Mucosa of descending colon (tissue), 3 donors: ENCODE data around the gene UGT1A1. TPM values are rescaled to one million over a fixed set of nuclear protein-coding genes. Genes with fewer than 3 reads are reported as not detected.

ENCODE experiments used
- ATAC-seq: fragments of 200-7000 bp; cut with Tn5 transposase; one replicate; pipeline ENCODE4 v1.9.1; 2020; ENCODE audit warnings: mild to moderate bottlenecking, moderate library complexity
- DNase-seq, 3 donors: peaks; one replicate each; pipeline ENCODE4 v3.0.0-alpha.2; 2020
- H3K36me3 ChIP-seq: fragments of 200-600 bp; one replicate; pipeline ENCODE4 v1.8.0; 2021; ENCODE audit warnings: low read depth, mild to moderate bottlenecking
- H3K4me1 ChIP-seq: fragments of 200-600 bp; one replicate; pipeline ENCODE4 v1.8.0; 2021; ENCODE audit warnings: low read depth, mild to moderate bottlenecking
- H3K4me3 ChIP-seq: fragments of 200-600 bp; one replicate; pipeline ENCODE4 v1.8.0; 2021; ENCODE audit warnings: mild to moderate bottlenecking
- H3K9me3 ChIP-seq: fragments of 200-600 bp; one replicate; pipeline ENCODE4 v1.8.0; 2021; ENCODE audit warnings: mild to moderate bottlenecking
- CTCF ChIP-seq: fragments of 200-600 bp; IDR thresholded peaks from one replicate; pipeline ENCODE4 v1.8.0; 2022; ENCODE audit warnings: antibody characterized with exemption, mild to moderate bottlenecking
- intact Hi-C, 2 donors: fragments of 100-400 bp; cut with DNase I in 1 of 2; cut with micrococcal nuclease in 1 of 2; formaldehyde crosslinking; loops; one replicate each; pipeline versions ENCODE4 v1.11.0 to v1.11.1; 2022; cut with DNase I, micrococcal nuclease
- total RNA-seq, 3 donors: library from RNA; stranded (reverse); fragmentation: NEBNext Ultra II Directional in 2 of 3; extraction: Animal tissue kit (Norgen Biotek cat#: 25700) in 2 of 3; gene quantifications; one replicate each; pipeline versions ENCODE4 v1.2.1 to v1.2.4, GENCODE V29; 2021 to 2023
- donor health status: DM: no; HTN: no; CAD: no; lungs with moderate emphysema.
- donor health status: DM: no; HTN: no; CAD: no.
- donor health status: DM: no; HTN: yes; CAD: no.

UGT1A1 gene
- total RNA-seq, 3 donors from 2014 or later: 4.0 to 7.0 (median 4.9) TPM

DNA sequence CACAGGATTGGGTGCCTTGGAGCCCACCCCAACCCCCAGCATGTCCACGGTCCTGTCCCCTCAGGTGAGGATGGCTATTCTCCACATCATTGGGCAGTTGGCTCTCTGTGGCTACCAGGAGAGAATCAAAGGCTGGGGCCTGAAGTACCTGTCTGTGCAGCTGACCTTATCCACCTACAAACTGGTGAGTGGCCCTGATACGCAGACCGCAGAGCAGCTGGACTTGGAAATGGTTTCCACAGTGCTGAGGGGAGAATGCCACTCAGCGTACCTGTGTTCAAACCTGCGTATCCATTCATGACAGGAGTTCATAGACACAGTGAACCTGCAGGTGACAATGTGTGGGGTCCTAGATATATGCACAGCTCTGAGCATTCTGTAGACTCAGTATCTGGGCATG, 39.6 kb downstream of the UGT1A1 start:
- DNase-seq (no peak), ATAC-seq (no peak)
- H3K4me3 ChIP-seq: no peak overlapping the region
- intact Hi-C loops: no loop called here
- no peaks in the 10 kb centered on the region for H3K9me3 ChIP-seq
- TF ChIP-seq CTCF: no peak
- H3K4me1 ChIP-seq: no peaks in the 10 kb centered on the region
- H3K36me3 ChIP-seq: no peaks in the 10 kb centered on the region

DNA sequence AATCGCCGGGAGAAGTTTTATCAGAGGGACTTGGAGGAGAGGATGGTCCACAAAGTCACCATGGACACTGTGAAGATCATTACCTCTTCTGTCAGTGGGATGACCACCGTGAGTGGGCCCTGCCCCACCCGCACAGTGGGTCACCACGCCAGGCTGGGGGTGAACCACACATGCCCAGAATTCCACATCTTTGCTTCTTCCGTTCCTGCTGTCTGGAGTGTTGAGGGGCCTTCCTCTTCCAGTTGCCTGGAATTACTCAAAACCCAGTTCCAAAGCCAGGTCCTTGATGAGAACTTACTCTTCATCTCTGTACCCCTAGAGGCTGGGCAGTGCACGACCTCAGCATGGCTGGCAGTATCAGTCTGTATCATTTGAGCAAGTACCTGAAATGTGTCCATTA, 40.1 kb downstream of the UGT1A1 start:
- no peaks in the 10 kb centered on the region for H3K36me3 ChIP-seq
- H3K4me3 ChIP-seq: no peak overlapping the region
- DNase-seq (no peak), ATAC-seq (no peak)
- no peaks in the 10 kb centered on the region for H3K4me1 ChIP-seq
- TF ChIP-seq CTCF: no peak
- intact Hi-C loops: no loop called here
- no peaks in the 10 kb centered on the region for H3K9me3 ChIP-seq

- TF ChIP-seq CTCF: no peak
- Histone ChIP-seq H3K9me3 (no peaks in the 10 kb centered on the region), H3K4me3 (no peak overlapping the region), H3K36me3 (no peaks in the 10 kb centered on the region), H3K4me1 (no peaks in the 10 kb centered on the region)
- ATAC-seq (no peak), DNase-seq (no peak)
- intact Hi-C loops: no loop called here
Observed at GRCh38 chr2:233801357-233802131, 41.5 kb downstream of the UGT1A1 start.

DNA sequence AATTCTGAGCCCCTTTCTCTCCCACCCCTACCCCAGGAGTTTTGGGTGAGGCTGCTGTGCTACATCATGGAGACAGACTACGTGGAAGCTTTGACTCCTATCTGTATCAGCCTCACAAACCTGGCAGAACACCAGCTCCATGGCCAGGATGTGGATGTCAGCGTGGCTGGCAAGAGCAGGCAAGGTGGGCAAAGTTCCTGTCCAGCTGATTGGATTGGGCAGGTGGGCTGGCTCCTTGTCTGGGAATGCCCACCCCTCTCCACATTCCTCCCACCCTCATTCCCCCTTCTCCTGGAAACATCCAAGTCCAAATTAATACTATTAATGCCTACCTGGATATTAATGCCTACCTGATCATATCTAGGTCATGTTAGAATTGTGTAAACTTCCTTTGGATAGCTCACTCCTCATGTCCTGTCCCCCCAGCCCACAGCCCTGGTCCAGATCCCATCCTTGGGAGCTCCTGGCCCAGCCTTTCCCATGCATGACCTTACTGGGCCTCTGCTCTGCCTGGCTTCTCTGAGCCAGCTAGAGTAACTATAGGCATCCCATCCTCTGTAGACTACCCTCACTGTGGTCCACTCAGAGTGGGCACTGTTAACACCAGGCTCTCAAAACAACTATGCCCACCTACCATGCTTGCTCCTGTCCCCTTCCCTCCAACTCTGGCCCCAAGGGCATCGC, 42.2 kb downstream of the UGT1A1 start:
- H3K4me1 ChIP-seq: no peaks in the 10 kb centered on the region
- ATAC-seq (no peak), DNase-seq (no peak)
- H3K36me3 ChIP-seq: no peaks in the 10 kb centered on the region
- TF ChIP-seq CTCF: no peak
- H3K4me3 ChIP-seq: no peak overlapping the region
- intact Hi-C loops: no loop called here
- no peaks in the 10 kb centered on the region for H3K9me3 ChIP-seq

GRCh38 chr2:233803292-233803911, 43.3 kb downstream of the UGT1A1 start:
- ATAC-seq (no peak), DNase-seq (no peak)
- intact Hi-C loops: no loop called here
- no peaks in the 10 kb centered on the region for H3K4me1 ChIP-seq
- no peak overlapping the region for H3K4me3 ChIP-seq
- no peak for TF ChIP-seq CTCF
- no peaks in the 10 kb centered on the region for H3K9me3 ChIP-seq
- no peaks in the 10 kb centered on the region for H3K36me3 ChIP-seq
